Neural progenitor cell (in vitro differentiated cells): ENCODE measurements around the gene BAZ2A.

Experiments used
- EZH2 ChIP-seq: fragments of 200-600 bp; sonication (generic); IDR thresholded peaks from 2 replicates; pipeline ENCODE4 v1.6.1; 2017; ENCODE audit warnings: antibody characterized with exemption, mild to moderate bottlenecking, moderate library complexity
- EZH2phosphoT487 ChIP-seq: fragments of 200-600 bp; sonication (generic); IDR thresholded peaks from 2 replicates; pipeline ENCODE4 v1.6.1; 2017; ENCODE audit warnings: antibody characterized with exemption
- TF ChIP-seq, protein P1 (sequence below): fragments of 200-600 bp; sonication (generic); IDR thresholded peaks from 2 replicates; pipeline ENCODE4 v1.5.1; 2017; ENCODE audit warnings: antibody characterized with exemption, mild to moderate bottlenecking

DNA sequence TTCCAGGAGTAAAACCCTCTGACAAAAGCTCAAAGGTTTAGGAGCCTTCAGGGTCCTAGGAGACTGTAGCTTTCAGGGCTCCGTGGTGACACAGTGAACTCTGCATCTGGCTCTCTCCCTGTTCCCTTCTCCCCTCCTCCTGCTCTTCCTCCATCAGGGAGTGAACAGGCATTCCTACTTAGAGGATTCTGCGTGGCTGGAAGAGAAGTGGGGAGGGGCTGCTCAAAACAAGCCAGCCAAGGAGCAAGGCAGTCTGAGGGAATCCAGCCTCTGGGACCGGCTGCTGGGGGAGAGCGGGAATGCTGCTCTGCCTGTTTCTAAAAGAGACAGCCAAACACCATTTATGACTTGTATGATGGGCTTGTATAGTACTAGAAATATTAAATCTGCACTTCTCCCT lies 59.0 kb downstream of the BAZ2A start:
- TF ChIP-seq, protein P1, sequence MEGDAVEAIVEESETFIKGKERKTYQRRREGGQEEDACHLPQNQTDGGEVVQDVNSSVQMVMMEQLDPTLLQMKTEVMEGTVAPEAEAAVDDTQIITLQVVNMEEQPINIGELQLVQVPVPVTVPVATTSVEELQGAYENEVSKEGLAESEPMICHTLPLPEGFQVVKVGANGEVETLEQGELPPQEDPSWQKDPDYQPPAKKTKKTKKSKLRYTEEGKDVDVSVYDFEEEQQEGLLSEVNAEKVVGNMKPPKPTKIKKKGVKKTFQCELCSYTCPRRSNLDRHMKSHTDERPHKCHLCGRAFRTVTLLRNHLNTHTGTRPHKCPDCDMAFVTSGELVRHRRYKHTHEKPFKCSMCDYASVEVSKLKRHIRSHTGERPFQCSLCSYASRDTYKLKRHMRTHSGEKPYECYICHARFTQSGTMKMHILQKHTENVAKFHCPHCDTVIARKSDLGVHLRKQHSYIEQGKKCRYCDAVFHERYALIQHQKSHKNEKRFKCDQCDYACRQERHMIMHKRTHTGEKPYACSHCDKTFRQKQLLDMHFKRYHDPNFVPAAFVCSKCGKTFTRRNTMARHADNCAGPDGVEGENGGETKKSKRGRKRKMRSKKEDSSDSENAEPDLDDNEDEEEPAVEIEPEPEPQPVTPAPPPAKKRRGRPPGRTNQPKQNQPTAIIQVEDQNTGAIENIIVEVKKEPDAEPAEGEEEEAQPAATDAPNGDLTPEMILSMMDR = no peak
- no peak for TF ChIP-seq EZH2phosphoT487
- no peak for TF ChIP-seq EZH2
